Pulmonary artery endothelial cell (primary cell): ENCODE results near the gene ARSA. TPM values are rescaled to one million over a fixed set of nuclear protein-coding genes. Genes with fewer than 3 reads are reported as not detected.

Experiments
- DNase-seq: peaks from one replicate; pipeline ENCODE4 v3.0.0-alpha.2; 2011; ENCODE audit warnings: low read depth, low spot score
- total RNA-seq: library from RNA; depleted of rRNA; stranded (reverse); fragments of >200 nt; gene quantifications from 2 replicates; pipeline ENCODE4 v1.2.3, GENCODE V29; 2014

ARSA gene
- total RNA-seq, 1 donor from 2014 or later, result 13.1 TPM

GRCh38 chr22:50605002-50605612 is 22.8 kb downstream of the ARSA start:
- DNase-seq, result no peak

GRCh38 chr22:50604256-50605001 is 23.5 kb downstream of the ARSA start:
- DNase-seq, result no peak

DNA sequence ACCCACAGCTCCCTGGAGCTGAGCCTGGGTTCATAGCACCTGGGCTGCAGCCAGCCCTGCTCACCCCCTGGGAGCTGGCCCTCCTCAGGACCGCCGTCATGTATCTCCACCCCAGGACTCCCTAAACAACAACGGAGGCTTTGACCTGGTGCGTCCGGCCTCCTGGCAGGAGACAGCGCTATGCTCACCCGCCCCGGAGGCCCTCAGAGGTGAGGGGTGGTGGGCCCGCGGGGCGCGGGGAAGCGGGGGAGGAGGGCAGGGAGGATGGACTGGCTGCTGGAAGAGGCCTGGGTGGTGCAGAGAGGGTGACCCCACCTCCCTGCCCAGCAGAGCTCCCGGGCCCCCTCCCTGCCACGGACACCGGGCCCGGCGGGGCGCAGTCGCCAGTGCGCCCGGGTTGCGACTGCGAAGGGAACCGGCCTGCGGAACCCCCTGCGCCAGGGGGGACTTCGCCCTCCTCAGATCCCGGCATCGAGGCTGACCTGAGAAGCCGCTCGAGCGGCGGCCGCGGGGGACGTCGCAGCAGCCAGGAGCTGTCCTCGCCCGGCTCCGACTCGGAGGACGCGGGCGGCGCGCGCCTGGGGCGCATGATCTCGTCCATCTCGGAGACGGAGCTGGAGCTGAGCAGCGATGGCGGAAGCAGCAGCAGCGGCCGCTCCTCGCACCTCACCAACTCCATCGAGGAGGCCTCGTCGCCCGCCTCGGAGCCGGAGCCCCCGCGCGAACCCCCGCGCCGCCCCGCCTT is 24.3 kb downstream of the ARSA start:
- DNase-seq, result no peak

- DNase-seq, result no peak
These were observed 25.6 kb downstream of the ARSA start for GRCh38 chr22:50602338-50602700.

DNA sequence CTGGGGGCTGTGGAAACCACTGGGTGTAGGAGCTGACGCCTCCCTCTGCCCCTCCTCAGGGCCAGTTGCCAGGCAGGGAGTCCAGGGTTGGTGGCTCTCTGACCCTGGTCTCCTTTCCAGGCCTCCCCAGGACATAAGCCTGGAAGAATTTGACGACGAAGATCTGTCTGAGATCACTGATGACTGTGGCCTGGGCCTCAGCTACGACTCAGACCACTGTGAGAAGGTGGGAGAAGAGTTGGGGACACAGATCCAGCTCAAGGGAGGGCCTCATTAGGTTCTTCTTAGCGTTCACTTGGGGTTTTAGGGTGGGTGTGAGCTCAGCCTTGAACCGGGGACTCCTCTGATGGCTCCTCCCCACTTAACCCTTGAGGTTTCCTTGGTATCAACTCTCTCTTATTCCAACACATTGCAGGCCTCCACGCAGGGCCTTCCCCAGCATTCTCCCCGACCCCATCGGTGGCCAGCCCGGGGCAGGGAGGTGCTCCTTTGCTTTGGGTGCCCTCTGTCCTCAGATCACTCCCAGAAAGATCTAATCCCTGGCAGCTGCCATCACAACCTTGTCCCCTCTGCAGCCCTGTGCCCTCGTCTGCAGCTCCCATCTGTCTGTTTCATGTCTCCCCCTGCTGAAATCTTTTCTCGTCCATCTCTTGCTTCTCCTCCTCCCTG is 26.1 kb downstream of the ARSA start:
- no peak for DNase-seq

- no peak for DNase-seq
These were observed 26.8 kb downstream of the ARSA start for GRCh38 chr22:50600967-50601668.

DNA sequence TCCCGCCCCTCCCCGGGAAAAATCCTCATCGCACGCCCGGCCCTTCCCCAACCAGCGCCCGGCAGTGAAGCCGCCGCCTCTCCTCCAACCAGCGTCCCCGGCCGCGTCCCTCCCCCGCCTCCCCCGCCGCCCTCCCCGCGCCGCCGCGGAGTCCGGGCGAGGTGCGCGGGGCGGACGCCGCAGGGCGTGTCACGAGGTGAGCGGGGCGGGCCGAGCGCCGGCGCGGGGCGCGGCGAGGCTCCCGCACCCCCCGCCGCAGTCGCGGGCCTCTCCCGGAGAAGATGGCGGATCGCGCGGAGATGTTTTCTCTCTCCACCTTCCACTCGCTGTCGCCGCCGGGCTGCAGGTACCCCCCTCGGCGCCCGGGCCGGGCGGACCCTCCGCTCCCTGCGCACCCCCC is 27.4 kb downstream of the ARSA start, which contains the start of gene MAPK8IP2:
MAPK8IP2 (plus strand) TSS at position 256 of the 400 bp plus-strand sequence; CDS start at position 282, 26 bp downstream.
- DNase-seq, result no peak

GRCh38 chr22:50599816-50600455 is 28.0 kb downstream of the ARSA start:
- DNase-seq, result no peak

- no peak for DNase-seq
These were observed 30.9 kb downstream of the ARSA start for GRCh38 chr22:50597097-50597496.

- no peak for DNase-seq
These were observed 32.8 kb downstream of the ARSA start for GRCh38 chr22:50595189-50595588.

DNA sequence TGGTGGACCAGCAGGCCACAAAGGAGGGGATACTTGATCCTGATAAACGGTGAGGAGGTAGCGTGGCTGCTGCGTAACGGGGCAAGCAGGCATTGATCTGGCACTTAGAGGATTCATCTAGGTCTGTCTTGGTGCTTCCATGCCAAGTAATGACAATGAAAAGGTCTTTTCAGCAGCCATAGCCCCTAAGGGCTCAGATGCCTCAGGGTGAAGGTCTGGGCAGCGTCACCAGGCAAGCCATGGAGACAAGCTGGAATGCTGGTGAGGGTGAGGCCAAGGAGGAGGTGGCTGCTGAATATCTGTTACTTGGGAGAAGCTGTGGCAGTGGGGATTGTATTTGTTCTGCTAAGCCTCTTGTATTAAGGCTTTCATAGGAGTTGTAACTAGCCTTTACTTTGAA is 40.5 kb downstream of the ARSA start:
- no peak for DNase-seq

- DNase-seq, result no peak
These were observed 41.5 kb downstream of the ARSA start for GRCh38 chr22:50586416-50586815.

DNA sequence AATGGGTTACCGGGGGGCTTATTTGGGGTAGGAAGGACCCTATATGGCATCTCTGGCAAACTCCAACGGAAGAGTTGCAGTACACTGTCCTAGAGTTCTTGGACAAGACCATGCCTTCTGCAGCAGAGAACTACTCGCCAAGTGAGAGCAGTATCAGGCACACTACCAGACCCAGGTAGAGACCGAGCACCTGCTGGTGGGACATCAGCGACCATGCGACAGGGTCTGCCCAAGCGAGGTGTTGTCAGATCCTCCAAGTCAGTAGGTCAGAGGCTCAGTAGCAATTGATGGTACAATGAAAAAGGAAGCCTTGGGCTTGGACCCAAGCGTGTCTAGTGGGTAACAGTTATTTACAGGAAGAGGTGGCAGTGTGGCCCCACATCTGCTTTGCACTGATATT is 42.2 kb downstream of the ARSA start:
- DNase-seq, result no peak

- DNase-seq, result no peak
These were observed 42.7 kb downstream of the ARSA start for GRCh38 chr22:50585238-50585637.

GRCh38 chr22:50584106-50585096 is 43.6 kb downstream of the ARSA start:
- DNase-seq, result no peak

- no peak for DNase-seq
These were observed 44.6 kb downstream of the ARSA start for GRCh38 chr22:50583294-50583861.

DNA sequence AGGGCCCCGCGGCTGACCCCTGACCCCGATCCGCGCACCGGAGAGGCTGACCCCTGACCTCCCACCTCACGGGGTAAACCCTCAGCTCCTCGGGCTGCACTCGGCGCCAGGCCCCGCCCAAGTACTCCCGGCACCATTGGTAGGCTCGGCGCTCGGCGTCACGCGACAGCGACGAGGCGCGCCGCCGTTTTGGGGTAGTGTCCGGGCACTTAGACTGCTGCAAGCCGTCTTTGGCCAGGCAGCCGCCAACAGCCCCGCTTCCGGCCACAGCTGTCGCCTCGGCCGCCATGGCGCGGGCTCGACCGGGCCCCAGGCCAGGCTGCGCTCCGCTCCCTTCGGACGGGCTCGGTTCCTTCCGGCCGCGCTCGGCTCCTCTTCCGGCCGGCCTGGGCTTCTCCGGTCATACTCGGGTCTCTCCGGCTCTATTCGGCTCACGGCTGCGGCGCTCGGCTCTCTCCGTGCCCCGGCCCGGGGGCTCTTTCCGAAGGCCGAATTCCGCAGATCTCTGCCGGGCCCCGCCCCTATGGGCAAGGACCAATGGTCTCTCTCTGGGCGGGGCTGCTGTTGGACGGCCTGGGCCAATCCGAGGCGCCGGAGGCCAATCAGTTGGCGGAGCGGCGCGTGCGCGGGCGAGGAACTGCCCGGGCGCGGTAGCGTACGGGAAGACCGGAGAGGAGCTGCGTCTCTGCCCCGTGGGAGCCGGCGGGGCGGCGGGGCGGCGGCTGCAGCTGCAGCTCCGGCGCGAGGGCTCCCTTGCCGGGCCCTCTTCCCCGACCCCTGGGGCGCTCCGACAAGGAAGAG is 45.3 kb downstream of the ARSA start, which contains the start of gene CHKB:
CHKB (minus strand) TSS at position 357 of the 801 bp plus-strand sequence; CDS start at position 289, 68 bp downstream.
- DNase-seq, result peak; percentile 88

DNA sequence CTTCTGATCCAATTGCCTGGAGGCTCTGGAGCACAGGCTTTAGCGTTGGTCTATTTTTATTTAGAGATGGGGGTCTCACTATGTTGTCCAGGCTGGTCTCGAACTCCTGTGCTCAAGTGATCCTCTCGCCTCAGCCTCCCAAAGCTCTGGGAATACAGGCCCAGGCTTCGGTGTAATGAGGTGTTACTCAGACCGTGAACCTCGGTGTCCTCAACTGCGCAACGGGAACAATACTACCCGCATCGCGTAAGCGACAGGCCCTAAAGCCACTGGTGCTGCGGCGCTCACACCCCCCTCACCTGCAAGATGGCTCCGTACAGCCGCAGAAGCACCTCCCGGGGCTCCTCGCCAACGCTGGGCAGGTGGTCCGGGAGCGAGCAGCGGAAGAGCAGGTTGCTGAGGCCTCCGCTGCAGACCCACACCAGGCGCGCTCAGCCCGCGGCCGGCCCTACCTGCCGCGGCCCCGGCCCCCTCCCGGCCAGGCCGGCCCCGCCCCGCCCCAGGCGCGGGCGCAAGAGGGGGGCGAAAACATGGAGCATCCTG is 45.9 kb downstream of the ARSA start:
- no peak for DNase-seq
